Bronchial epithelial cell (primary cell): ENCODE measurements around the gene TFAP2C. TPM values are rescaled to one million over a fixed set of nuclear protein-coding genes. Genes with fewer than 3 reads are reported as not detected.

Experiments
- DNase-seq: peaks from one replicate; pipeline ENCODE4 v3.0.0-alpha.2; 2010; ENCODE audit warnings: low read depth
- FAIRE-seq: peaks from 2 replicates; lab custom pipeline; 2011; peaks lifted over from hg19 to GRCh38; lab: Jason Lieb, UNC
- H3K27me3 ChIP-seq: 2 replicates; pipeline ENCODE4 v1.5.1; 2011; ENCODE audit warnings: low read length; ENCODE audit not compliant: control insufficient read depth, insufficient read depth
- H3K36me3 ChIP-seq: 2 replicates; pipeline ENCODE4 v1.5.1; 2011; ENCODE audit warnings: low read length; ENCODE audit not compliant: control insufficient read depth, insufficient read depth
- H3K4me3 ChIP-seq: 2 replicates; pipeline ENCODE4 v1.5.1; 2011; ENCODE audit warnings: mild to moderate bottlenecking, low read depth, low read length, control low read depth
- CTCF ChIP-seq: IDR thresholded peaks from 2 replicates; pipeline ENCODE4 v1.5.1; 2011; ENCODE audit warnings: mild to moderate bottlenecking, moderate library complexity, low read length, control low read depth, inconsistent platforms; ENCODE audit not compliant: insufficient read depth, severe bottlenecking
- total RNA-seq: library from RNA; depleted of rRNA; stranded (reverse); fragments of >200 nt; gene quantifications from 2 replicates; pipeline ENCODE4 v1.2.1, GENCODE V29; 2014

The TFAP2C gene
- total RNA-seq, 1 donor from 2014 or later, result 2.9 TPM

- no peaks in the 10 kb centered on the region for H3K27me3 ChIP-seq
- no peaks in the 10 kb centered on the region for H3K36me3 ChIP-seq
- no peak for FAIRE-seq
- no peak overlapping the region for H3K4me3 ChIP-seq
- TF ChIP-seq CTCF, result no peak
- no peak for DNase-seq
Observed at GRCh38 chr20:56663660-56664059, 34.6 kb downstream of the TFAP2C start.

- TF ChIP-seq CTCF, result no peak
- Histone ChIP-seq H3K4me3 (no peak overlapping the region), H3K36me3 (no peaks in the 10 kb centered on the region), H3K27me3 (no peaks in the 10 kb centered on the region)
- DNase-seq, result no peak
- FAIRE-seq, result no peak
Observed at GRCh38 chr20:56664796-56665195, 35.7 kb downstream of the TFAP2C start.

- DNase-seq (no peak), FAIRE-seq (no peak)
- Histone ChIP-seq H3K4me3 (no peak overlapping the region), H3K36me3 (no peaks in the 10 kb centered on the region), H3K27me3 (no peaks in the 10 kb centered on the region)
- no peak for TF ChIP-seq CTCF
Observed at GRCh38 chr20:56665806-56666205, 36.7 kb downstream of the TFAP2C start.

- Histone ChIP-seq H3K4me3 (no peak overlapping the region), H3K27me3 (no peaks in the 10 kb centered on the region), H3K36me3 (no peaks in the 10 kb centered on the region)
- FAIRE-seq, result no peak
- DNase-seq, result no peak
- no peak for TF ChIP-seq CTCF
Observed at GRCh38 chr20:56673450-56673849, 44.3 kb downstream of the TFAP2C start.

- FAIRE-seq (no peak), DNase-seq (no peak)
- no peaks in the 10 kb centered on the region for H3K36me3 ChIP-seq
- TF ChIP-seq CTCF, result no peak
- no peak overlapping the region for H3K4me3 ChIP-seq
- no peaks in the 10 kb centered on the region for H3K27me3 ChIP-seq
Observed at GRCh38 chr20:56676001-56676400, 46.9 kb downstream of the TFAP2C start.

GRCh38 chr20:56676679-56677078 lies 47.6 kb downstream of the TFAP2C start:
- no peak for FAIRE-seq
- Histone ChIP-seq H3K27me3 (no peaks in the 10 kb centered on the region), H3K36me3 (no peaks in the 10 kb centered on the region), H3K4me3 (no peak overlapping the region)
- DNase-seq, result no peak
- no peak for TF ChIP-seq CTCF
